GM19452 (cell line): ENCODE measurements around the gene EPB41L4A.
A peak's percentile ranks its signal among the peaks of the same experiment; 100 is the strongest.
"Not testable (repeated sequence)": the region's sequence is repeated elsewhere in the genome, so short reads cannot be mapped to it uniquely, and the experiment has no call there.

ENCODE experiments used
- ATAC-seq: cut with Tn5 transposase; IDR thresholded peaks from one replicate; pipeline ENCODE4 v1.9.1; 2021; ENCODE audit not compliant: unreplicated experiment

Gene EPB41L4A, protein sequence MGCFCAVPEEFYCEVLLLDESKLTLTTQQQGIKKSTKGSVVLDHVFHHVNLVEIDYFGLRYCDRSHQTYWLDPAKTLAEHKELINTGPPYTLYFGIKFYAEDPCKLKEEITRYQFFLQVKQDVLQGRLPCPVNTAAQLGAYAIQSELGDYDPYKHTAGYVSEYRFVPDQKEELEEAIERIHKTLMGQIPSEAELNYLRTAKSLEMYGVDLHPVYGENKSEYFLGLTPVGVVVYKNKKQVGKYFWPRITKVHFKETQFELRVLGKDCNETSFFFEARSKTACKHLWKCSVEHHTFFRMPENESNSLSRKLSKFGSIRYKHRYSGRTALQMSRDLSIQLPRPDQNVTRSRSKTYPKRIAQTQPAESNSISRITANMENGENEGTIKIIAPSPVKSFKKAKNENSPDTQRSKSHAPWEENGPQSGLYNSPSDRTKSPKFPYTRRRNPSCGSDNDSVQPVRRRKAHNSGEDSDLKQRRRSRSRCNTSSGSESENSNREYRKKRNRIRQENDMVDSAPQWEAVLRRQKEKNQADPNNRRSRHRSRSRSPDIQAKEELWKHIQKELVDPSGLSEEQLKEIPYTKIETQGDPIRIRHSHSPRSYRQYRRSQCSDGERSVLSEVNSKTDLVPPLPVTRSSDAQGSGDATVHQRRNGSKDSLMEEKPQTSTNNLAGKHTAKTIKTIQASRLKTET

DNA sequence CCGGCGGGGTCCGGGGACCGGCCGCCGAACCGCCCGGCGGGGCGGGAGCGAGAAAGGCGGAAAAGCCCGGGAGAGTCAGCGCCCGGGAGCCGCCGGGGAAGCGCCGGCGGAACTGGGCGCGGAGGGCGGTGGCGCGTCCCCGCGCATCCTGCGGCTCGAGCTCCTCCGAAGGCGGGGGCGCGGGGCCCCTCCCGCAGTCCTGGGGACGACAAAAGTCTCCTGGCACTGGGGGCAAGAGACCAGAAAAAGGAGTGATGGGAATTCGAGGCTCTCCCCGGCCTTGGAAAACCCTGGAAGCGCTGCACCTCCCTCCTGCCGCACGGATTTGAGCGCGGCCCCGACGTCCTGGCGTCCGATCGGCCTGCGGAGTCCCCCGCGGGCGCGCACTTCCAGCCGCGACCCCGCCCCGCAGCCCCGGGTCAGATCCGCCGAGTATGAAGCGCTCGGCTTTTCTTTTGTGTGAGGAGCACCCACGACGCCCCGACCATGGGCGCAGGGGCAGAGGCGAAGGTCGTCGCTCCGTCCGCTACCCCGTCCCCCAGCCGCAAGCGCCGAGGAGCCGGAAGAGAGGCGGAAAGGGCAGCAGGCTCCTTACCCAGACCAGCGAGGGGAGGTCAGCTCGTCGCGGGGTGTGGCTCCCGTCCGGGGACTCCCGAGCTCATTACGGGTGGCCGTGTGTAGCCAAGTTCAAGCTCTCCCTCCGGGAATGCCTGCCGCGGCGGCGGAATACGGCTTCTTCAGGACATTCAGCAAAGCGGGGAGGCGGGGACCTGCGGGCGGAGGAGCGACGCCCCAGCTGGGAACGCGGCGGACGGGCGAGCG lies at the start of gene EPB41L4A:
Gene EPB41L4A, minus strand, starts transcription at position 114 of the 822 bp plus-strand sequence. CDS start 238 bp downstream, outside the sequence.
- peak; percentile 11 for ATAC-seq

DNA sequence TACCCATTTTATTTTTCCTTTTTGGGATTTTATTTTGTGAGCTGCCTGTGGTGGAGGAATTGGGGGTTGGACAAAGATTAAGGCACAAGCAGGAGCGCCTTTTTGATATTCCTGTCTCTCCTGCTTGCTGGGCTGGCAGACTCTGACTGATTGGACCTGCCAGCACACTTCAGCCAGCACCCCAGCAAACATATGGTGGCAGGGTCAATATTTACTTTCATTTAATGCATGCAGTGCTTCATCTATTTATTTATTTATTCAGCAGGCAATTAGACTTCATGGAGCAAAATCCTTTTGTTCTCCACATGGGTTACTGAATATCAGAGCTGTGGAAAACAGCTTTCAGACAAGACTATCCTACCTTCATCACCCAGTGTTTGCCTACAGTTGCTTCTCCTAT lies 48.4 kb upstream of the EPB41L4A start:
- ATAC-seq = no peak

DNA sequence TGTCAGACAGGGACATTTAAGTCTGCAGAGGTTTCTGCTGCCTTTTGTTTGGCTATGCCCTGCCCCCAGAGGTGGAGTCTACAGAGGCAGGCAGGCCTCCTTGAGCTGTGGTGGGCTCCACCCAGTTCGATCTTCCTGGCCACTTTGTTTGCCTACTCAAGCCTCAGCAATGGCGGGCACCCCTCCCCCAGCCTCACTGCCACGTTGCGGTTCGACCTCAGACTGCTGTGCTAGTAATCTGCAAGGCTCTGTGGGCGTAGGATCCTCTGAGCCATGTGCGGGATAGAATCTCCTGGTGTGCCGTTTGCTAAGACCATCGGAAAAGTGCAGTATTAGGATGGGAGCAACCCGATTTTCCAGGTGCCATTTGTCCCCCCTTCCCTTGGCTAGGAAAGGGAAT lies 47.2 kb upstream of the EPB41L4A start:
- not testable (repeated sequence) for ATAC-seq

DNA sequence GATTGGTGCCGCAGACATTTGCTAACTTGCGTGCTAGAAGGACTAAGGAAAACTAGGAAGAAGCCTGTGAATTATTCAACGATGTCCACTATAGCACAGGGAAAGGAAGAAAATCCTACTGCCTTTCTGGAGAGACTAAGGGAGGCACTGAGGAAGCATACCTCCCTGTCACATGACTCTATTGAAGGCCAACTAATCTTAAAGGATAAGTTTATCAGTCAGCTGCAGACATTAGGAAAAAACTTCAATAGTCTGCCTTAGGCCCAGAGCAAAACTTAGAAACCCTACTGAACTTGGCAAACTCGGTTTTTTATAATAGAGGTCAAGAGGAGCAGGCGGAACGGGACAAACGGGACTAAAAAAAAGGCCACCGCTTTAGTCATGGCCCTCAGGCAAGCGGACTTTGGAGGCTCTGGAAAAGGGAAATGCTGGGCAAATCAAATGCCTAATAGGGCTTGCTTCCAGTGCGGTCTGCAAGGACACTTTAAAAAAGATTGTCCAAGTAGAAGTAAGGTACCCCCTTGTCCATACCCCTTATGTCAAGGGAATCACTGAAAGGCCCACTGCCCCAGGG lies 28.2 kb upstream of the EPB41L4A start:
- ATAC-seq = not testable (repeated sequence)

DNA sequence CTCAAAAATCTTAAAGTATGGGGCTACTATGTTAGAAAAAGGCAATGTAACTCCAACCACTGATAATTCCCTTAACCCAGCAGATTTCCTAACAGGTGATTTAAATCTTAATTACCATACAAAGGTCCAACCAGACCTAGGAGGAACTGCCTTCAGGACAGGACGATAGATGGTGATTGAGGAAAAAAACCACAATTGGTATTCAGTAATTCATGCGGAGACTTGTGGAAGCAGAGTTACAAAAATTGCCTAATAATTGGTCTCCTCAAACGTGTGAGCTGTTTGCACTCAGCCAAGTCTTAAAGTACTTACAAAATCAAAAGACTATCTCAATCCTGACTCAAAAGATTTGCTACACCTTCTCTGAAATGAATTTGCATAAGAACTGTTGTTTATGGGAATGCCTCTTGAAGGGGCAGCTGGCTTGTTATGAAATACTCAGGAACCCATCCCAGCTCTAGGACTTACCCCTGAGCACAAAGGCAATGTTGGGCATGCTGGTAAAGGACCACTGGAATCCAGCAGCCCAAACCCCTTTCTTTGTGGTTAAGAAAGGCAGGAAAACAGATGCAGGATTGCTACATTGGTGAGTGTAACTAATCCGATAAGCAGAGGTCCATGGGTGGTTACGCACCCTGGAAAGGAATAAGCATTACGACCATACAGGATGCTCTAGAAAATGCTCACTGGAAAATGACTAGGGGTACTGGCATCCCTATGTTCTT lies 26.7 kb upstream of the EPB41L4A start:
- no peak for ATAC-seq

DNA sequence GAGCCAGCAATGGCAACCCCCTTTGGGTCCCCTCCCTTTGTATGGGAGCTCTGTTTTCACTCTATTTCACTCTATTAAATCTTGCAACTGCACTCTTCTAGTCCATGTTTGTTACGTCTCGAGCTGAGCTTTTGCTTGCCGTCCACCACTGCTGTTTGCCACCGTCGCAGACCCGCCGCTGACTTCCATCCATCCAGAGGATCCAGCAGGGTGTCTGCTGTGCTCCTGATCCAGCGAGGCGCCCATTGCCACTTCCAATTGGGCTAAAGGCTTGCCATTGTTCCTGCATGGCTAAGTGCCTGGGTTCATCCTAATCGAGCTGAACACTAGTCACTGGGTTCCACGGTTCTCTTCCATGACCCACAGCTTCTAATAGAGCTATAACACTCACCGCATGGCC lies 24.9 kb upstream of the EPB41L4A start:
- ATAC-seq = not testable (repeated sequence)

DNA sequence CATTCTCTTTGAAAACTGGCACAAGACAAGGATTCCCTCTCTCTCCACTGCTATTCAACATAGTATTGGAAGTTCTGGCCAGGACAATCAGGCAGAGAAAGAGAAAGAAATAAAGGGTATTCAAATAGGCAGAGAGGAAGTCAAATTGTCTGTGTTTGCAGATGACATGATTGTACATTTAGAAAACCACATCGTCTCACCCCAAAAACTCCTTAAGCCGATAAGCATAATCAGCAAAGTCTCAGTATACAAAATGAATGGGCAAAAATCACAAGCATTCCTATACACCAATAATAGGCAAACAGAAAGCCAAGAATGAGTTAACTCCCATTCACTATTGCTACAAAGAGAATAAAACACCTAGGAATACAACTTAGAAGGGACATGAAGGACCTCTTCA lies 21.0 kb upstream of the EPB41L4A start:
- no peak for ATAC-seq

DNA sequence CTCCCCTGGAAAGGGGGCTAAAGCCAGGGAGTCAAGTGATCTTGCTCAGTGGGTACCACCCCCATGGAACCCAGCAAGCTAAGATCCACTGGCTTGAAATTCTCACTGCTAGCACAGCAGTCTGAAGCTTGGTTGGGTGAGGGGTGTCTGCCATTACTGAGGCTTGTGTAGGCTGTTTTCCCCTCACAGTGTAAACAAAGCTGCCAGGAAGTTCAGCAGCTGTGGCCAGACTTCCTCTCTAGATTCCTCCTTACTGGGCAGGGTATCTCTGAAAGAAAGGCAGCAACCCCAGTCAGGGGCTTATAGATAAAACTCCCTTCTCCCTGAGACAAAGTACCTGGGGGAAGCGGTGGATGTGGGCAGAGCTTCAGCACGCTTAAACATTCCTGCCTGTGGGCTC lies 17.1 kb upstream of the EPB41L4A start:
- ATAC-seq = no peak

DNA sequence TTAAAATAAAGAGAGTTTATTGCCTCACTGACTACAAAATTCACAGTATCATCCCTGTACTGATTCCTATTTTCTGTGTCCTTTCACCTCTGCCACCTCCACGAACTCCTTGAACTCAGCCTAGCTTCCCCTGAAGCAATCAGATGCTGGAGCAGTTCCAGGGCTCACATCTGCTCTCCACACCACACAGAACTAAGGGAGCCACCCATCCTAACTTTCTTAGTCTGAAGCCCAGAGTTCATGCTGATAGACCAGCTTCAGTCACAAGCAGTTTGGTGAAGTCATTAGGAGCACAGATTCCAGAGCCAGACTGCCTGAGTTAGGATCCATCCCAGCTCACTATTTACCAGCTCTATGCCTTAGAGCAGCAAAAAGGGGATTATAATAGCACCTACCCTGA lies 15.6 kb upstream of the EPB41L4A start:
- ATAC-seq = no peak

DNA sequence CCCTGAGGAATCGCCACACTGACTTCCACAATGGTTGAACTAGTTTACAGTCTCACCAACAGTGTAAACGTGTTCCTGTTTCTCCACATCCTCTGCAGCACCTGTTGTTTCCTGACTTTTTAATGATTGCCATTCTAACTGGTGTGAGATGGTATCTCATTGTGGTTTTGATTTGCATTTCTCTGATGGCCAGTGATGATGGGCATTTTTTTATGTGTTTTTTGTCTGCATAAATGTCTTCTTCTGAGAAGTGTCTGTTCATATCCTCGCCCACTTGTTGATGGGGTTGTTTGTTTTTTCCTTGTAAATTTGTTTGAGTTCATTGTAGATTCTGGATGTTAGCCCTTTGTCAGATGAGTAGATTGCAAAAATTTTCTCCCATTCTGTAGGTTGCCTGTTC lies 7.1 kb upstream of the EPB41L4A start:
- not testable (repeated sequence) for ATAC-seq

DNA sequence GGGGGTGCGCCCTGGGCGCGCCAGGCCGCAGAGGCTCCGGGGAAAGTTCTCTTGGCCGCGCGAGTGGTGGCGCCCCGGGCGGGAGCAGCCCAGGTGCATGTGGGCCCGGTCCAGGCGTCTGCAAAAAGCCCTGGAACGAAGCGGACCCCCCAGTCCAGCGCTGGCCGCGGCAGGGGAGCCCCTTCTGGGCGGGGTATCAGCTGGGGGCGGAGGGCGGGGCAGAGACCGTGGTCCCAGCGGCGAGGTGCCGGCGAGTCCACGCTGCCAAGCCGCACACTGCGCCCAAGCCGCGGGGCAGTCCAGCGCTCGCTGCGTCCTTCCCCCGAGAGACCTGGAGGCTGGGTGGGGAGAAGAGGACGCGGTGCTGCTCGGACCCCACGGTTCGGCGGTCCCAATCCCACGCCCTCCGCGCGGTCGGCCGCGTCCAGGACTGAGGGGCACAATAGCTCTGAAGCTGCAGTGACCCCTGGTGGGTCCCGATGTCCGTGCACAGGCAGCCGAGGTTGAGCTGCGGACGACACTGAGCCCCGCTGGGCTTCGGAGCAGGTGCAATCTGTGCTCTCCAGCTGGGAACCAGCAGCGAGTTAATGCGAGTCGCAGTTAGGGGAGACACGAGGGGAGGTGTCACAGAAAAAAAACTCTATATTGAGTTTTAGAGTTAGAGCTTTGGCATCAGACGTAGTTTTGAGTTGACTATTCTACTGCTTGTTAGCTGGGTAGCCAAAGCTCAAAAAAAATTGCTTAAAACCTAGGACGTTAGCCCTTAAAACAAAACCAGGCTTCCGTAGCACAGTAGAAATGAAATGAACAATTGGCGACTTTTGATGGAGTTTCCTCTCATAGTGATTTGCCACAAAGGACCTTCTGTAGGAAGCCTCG lies 1.1 kb upstream of the EPB41L4A start:
- peak; percentile 80 for ATAC-seq

DNA sequence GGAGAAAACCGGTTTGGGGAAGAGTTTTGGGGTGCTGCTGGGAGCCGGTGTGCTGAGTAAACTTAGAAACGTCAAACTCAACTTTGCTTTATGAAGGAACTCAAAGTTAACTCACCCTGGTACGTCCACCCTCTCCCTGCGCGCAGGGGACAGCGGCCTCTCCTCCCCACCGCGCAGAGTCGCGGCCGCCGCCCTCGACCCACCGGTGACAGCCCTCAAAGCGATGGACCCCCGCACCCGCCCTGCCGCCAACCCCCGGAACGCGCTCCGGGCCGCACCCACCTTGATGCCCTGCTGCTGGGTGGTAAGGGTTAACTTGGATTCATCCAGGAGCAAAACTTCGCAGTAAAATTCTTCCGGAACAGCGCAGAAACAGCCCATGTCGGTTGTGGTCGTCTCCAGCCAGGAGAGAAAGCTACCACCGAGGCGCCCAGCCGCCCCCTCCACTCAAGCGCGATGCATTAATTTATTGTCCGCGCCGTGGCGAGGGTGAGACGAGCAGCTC lies 366 bp downstream of the EPB41L4A start:
- no peak for ATAC-seq

DNA sequence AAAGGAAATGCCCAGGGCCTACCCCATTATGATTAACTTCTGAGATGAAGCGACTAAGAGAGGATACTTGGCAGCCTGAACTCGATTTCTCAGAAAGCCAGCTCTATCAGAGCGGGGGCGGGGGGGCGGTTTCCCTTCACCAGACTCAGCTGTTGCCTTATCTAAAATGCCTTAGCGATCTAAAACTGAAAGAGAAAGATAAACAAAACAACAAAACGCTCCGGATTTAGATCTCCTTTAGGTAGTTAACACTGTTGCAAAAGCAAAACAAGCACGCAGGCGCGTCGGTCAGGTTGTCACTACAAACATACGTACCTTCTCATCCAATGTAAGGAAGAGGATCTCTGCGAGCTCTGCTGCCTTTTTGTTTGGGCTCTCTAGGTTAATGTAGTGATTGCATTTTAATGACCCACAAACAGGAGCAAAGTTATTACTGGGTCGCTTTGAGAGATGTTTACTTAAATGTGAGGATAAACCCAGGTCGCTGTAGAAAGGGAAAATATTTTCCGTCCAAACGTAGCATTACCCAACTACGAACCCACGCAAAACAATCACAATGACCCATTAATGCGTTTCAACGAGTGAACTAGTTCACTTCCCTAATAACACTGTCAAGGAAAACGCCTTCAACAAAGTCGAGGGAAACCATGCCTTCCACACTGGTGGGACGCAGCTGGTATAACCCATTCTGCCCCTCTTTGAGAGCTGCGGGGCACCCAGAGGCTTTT lies 982 bp downstream of the EPB41L4A start:
- peak; percentile 38 for ATAC-seq

DNA sequence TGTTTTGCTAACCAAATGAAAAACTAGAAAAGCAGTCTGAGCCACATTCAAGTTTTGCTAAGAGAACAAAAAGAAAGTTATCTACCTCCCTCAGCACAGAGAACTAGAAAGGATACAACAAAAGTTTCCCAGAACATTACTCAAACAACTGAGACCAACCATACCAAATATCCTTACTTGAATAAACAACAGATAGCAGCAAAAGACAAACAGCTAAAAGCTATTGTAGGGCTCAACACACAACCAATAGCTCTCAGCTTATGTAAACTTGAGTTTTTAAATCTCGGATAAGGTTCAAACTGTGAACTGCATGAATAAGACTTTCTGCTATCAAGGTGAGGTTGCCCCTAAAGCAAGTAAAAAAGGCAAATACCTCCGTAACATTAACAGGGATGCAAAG lies 3.5 kb downstream of the EPB41L4A start:
- ATAC-seq = no peak

DNA sequence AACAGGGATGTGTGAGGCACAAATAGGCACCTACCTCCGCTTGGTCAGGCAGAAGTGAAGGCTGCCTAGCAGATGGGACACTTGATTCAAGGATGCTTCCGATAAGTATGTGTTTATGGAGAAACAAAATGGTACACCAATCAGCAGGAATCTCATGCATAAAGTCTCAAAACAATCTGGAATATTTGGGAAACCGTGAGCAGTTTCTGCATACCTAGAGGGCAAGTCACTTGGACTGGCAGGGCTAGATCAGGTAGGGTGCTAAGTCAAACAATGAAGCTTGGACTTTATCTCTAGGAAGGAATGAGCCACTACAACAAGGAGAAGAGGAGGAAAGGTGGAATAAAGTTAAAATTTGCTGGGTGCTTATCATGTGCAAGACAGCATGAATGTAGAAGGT lies 5.5 kb downstream of the EPB41L4A start:
- no peak for ATAC-seq

DNA sequence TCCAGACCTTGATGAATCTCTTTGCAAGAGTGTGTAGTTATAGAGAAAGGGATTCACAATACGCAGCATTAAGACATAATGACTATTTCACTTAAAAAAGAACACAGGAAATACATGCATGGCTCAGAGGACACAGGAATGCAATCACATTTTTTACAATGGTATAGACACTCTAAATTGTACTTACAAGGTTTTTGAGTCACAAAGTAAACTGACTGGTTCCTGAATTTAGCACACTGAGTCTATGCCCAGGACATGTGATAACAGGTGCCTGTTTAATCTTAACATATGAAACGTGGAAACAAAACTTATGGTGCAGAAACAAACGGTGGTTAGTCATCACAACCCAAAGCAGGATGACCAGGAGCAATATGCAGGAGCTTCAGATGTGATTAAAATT lies 6.7 kb downstream of the EPB41L4A start:
- no peak for ATAC-seq

DNA sequence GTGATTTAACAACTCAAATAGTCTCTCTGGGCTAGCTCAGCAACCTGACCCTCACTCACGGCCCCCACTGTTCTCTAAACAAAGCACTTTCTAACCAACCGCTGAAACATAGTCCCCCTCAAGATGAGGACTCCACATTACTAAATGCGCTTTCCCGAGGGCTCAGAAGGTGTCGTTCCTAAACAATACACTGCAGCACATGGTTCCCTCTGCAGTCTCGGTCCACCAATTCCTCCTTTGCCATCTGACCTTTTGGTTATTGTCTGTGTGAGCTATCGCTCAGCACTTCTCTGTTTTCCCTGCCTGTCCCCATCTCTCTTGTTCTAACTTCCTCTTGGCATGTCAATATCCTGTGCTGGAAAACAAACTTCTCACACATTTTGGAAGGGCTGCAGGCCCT lies 7.2 kb downstream of the EPB41L4A start:
- no peak for ATAC-seq

DNA sequence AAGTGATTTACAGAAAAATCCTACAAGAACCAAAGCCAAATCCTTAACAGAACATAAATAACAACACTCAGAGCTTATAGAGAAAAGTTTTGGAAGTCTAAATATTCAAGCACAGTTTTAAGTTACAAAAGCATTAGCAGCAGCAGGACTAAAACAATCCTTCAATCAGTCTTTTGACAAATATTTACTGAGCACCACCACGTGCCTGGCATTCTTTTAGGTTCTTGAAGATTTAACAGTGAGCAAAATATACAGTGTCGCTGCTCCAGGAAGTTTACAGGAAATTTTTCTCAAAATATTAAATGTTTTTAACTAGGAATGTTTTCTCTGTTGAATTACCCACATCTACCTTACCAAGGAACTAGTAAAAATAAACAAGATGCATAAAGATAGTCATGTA lies 11.4 kb downstream of the EPB41L4A start:
- no peak for ATAC-seq

DNA sequence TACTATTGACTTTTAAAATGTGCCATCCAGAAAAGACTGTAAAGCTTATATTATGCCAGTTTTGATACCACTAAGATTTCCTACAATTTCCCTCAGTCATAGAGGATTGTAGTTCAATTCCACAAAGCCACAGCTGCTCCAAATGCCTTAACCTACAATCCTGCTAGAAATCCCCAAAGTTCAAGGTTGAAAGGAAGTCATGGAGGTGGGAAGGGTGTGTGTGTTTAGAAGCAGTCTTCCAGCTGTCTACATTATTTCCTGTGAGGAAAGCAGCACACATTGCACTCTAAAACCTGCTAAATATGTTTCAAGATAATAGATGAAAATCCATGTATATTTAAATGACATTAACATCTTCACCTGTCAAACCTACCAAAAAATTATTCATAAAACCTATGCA lies 11.8 kb downstream of the EPB41L4A start:
- no peak for ATAC-seq
